Measurements from ENCODE around the gene PFDN4. TPM values are rescaled to one million over a fixed set of nuclear protein-coding genes. Genes with fewer than 3 reads are reported as not detected.
"Not testable (repeated sequence)": the region's sequence is repeated elsewhere in the genome, so short reads cannot be mapped to it uniquely, and the experiment has no call there.

Gene PFDN4
- total and polyA plus RNA-seq, 2 donors (not counting 1 experiment from before 2014, with no cell fraction given) = 86.7 to 87.0 TPM

- Histone ChIP-seq H3K9ac (ENCODE audit: insufficient read depth, low read length) (no peak overlapping the region), H3K27ac (ENCODE audit: insufficient read depth, low read length) (no peak overlapping the region), H3K4me2 (ENCODE audit: extremely low read depth, insufficient read depth, low read length) (no peak overlapping the region), H3K4me3 (replicated peaks in 1 of 4; ENCODE audit: control extremely low read depth in 1 of 4, insufficient read depth in 1 of 4, low read depth in 3 of 4, low read length in 4 of 4) (no peak overlapping the region), H3K4me1 (ENCODE audit: control insufficient read depth, extremely low read depth, insufficient read depth, low read length) (peaks cover 2% of the 10 kb centered on the region), H3K27me3 (ENCODE audit: control insufficient read depth, insufficient read depth, low read length) (no peaks in the 10 kb centered on the region), H3K79me2 (ENCODE audit: control insufficient read depth, insufficient read depth, low read length) (no peaks in the 10 kb centered on the region), H3K36me3 (ENCODE audit: control insufficient read depth, insufficient read depth, low read length) (no peaks in the 10 kb centered on the region), H3K9me3 (ENCODE audit: control insufficient read depth, insufficient read depth, low read depth, low read length) (no peaks in the 10 kb centered on the region), H2AFZ (ENCODE audit: low read length) (no peak overlapping the region), H4K20me1 (ENCODE audit: control insufficient read depth, extremely low read depth, insufficient read depth, low read length) (no peaks in the 10 kb centered on the region)
- TF ChIP-seq, protein P1, sequence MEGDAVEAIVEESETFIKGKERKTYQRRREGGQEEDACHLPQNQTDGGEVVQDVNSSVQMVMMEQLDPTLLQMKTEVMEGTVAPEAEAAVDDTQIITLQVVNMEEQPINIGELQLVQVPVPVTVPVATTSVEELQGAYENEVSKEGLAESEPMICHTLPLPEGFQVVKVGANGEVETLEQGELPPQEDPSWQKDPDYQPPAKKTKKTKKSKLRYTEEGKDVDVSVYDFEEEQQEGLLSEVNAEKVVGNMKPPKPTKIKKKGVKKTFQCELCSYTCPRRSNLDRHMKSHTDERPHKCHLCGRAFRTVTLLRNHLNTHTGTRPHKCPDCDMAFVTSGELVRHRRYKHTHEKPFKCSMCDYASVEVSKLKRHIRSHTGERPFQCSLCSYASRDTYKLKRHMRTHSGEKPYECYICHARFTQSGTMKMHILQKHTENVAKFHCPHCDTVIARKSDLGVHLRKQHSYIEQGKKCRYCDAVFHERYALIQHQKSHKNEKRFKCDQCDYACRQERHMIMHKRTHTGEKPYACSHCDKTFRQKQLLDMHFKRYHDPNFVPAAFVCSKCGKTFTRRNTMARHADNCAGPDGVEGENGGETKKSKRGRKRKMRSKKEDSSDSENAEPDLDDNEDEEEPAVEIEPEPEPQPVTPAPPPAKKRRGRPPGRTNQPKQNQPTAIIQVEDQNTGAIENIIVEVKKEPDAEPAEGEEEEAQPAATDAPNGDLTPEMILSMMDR (conservative IDR thresholded peaks at IDR 0.05 in 1 of 2, IDR thresholded peaks at IDR 0.05 in 1 of 2; ENCODE audit: low read depth in 1 of 2, low read length in 2 of 2) = no peak
- no peak for TF ChIP-seq EZH2 (IDR thresholded peaks at IDR 0.05; ENCODE audit: low read length, missing control alignments)
- no peak for DNase-seq (ENCODE audit: low read depth in 2 of 2)
These were observed 52.2 kb downstream of the PFDN4 start for GRCh38 chr20:54260116-54260515.

- Histone ChIP-seq H3K4me1 (ENCODE audit: control insufficient read depth, extremely low read depth, insufficient read depth, low read length) (no peaks in the 10 kb centered on the region), H3K36me3 (ENCODE audit: control insufficient read depth, insufficient read depth, low read length) (no peaks in the 10 kb centered on the region), H3K27ac (ENCODE audit: insufficient read depth, low read length) (no peak overlapping the region), H4K20me1 (ENCODE audit: control insufficient read depth, extremely low read depth, insufficient read depth, low read length) (no peaks in the 10 kb centered on the region), H3K4me2 (ENCODE audit: extremely low read depth, insufficient read depth, low read length) (no peak overlapping the region), H3K79me2 (ENCODE audit: control insufficient read depth, insufficient read depth, low read length) (no peaks in the 10 kb centered on the region), H3K27me3 (ENCODE audit: control insufficient read depth, insufficient read depth, low read length) (no peaks in the 10 kb centered on the region), H3K4me3 (replicated peaks in 1 of 4; ENCODE audit: control extremely low read depth in 1 of 4, insufficient read depth in 1 of 4, low read depth in 3 of 4, low read length in 4 of 4) (peak overlapping the region in 1 of 4 experiments; percentile 1), H3K9me3 (ENCODE audit: control insufficient read depth, insufficient read depth, low read depth, low read length) (no peaks in the 10 kb centered on the region), H2AFZ (ENCODE audit: low read length) (no peak overlapping the region), H3K9ac (ENCODE audit: insufficient read depth, low read length) (no peak overlapping the region)
- peak in 1 of 2 donors; percentile 45 for DNase-seq (ENCODE audit: low read depth in 2 of 2)
- TF ChIP-seq EZH2 (IDR thresholded peaks at IDR 0.05; ENCODE audit: low read length, missing control alignments) = no peak
- TF ChIP-seq, protein P1 (conservative IDR thresholded peaks at IDR 0.05 in 1 of 2, IDR thresholded peaks at IDR 0.05 in 1 of 2; ENCODE audit: low read depth in 1 of 2, low read length in 2 of 2) = no peak
These were observed 54.8 kb downstream of the PFDN4 start for GRCh38 chr20:54262671-54263070.

DNA sequence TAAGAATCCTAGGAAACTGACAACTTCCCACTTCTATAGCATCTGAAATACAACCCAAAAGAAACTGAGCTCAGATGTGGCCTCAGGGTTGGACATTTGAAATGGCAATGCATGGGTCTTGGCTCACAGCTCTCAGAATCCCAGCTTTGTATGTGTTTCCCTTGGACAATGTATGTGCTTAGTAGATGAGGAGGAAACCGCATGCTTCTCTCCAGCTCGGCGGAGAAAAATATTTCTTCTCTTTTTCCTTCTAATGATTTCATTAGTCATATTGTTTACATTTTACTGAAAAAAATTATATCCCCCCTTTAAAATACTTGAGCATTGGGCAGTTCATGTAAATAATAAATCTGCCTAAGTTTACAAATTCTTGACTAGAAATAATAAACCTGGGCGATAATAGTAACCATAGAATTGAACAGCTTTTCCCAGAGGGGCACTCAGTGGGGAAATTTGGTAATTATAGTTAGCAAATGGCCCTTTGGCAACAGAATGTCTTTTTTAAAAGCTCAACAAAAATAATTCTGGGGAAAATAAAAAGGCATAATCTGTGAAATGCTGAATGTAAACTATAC, 55.3 kb downstream of the PFDN4 start:
- Histone ChIP-seq H2AFZ (ENCODE audit: low read length) (no peak overlapping the region), H3K27me3 (ENCODE audit: control insufficient read depth, insufficient read depth, low read length) (no peaks in the 10 kb centered on the region), H3K4me1 (ENCODE audit: control insufficient read depth, extremely low read depth, insufficient read depth, low read length) (no peaks in the 10 kb centered on the region), H4K20me1 (ENCODE audit: control insufficient read depth, extremely low read depth, insufficient read depth, low read length) (no peaks in the 10 kb centered on the region), H3K9me3 (ENCODE audit: control insufficient read depth, insufficient read depth, low read depth, low read length) (no peaks in the 10 kb centered on the region), H3K4me3 (replicated peaks in 1 of 4; ENCODE audit: control extremely low read depth in 1 of 4, insufficient read depth in 1 of 4, low read depth in 3 of 4, low read length in 4 of 4) (peak overlapping the region in 1 of 4 experiments; percentile 1), H3K36me3 (ENCODE audit: control insufficient read depth, insufficient read depth, low read length) (no peaks in the 10 kb centered on the region), H3K9ac (ENCODE audit: insufficient read depth, low read length) (no peak overlapping the region), H3K27ac (ENCODE audit: insufficient read depth, low read length) (no peak overlapping the region), H3K79me2 (ENCODE audit: control insufficient read depth, insufficient read depth, low read length) (no peaks in the 10 kb centered on the region), H3K4me2 (ENCODE audit: extremely low read depth, insufficient read depth, low read length) (no peak overlapping the region)
- DNase-seq (ENCODE audit: low read depth in 2 of 2) = peak in 1 of 2 donors; percentile 95
- TF ChIP-seq EZH2 (IDR thresholded peaks at IDR 0.05; ENCODE audit: low read length, missing control alignments) = no peak
- TF ChIP-seq, protein P1 (conservative IDR thresholded peaks at IDR 0.05 in 1 of 2, IDR thresholded peaks at IDR 0.05 in 1 of 2; ENCODE audit: low read depth in 1 of 2, low read length in 2 of 2) = no peak

- H3K27ac ChIP-seq (ENCODE audit: insufficient read depth, low read length); H3K27me3 ChIP-seq (ENCODE audit: control insufficient read depth, insufficient read depth, low read length): not testable (repeated sequence)
These were observed 57.9 kb downstream of the PFDN4 start for GRCh38 chr20:54265791-54266190.

More at GRCh38 chr20:54265791-54266190, 57.9 kb downstream of the PFDN4 start:
- DNase-seq (ENCODE audit: low read depth in 2 of 2); H3K4me1 ChIP-seq (ENCODE audit: control insufficient read depth, extremely low read depth, insufficient read depth, low read length); H3K9ac ChIP-seq (ENCODE audit: insufficient read depth, low read length); H2AFZ ChIP-seq (ENCODE audit: low read length); H4K20me1 ChIP-seq (ENCODE audit: control insufficient read depth, extremely low read depth, insufficient read depth, low read length); H3K36me3 ChIP-seq (ENCODE audit: control insufficient read depth, insufficient read depth, low read length); H3K4me3 ChIP-seq (replicated peaks in 1 of 4; ENCODE audit: control extremely low read depth in 1 of 4, insufficient read depth in 1 of 4, low read depth in 3 of 4, low read length in 4 of 4); H3K9me3 ChIP-seq (ENCODE audit: control insufficient read depth, insufficient read depth, low read depth, low read length); H3K4me2 ChIP-seq (ENCODE audit: extremely low read depth, insufficient read depth, low read length); H3K79me2 ChIP-seq (ENCODE audit: control insufficient read depth, insufficient read depth, low read length): not testable (repeated sequence)

Measured in fibroblast of lung (primary cell).